RWPE2 (cell line): ENCODE results near the gene NUDC.

Source experiments
- ATAC-seq: fragments of 200-7000 bp; cut with Tn5 transposase; 3 replicates; pipeline ENCODE4 v1.9.1; 2021; ENCODE audit warnings: low read depth
- DNase-seq: peaks from one replicate; pipeline ENCODE4 v3.0.0-alpha.2; 2020; ENCODE audit warnings: low spot score
- H3K27ac ChIP-seq: fragments of 450-650 bp; 2 replicates; pipeline ENCODE4 v1.5.1; 2017; ENCODE audit warnings: mild to moderate bottlenecking; ENCODE audit not compliant: poor library complexity, severe bottlenecking
- H3K27me3 ChIP-seq: fragments of 250-450 bp; sonication (Bioruptor Pico); 2 replicates; pipeline ENCODE4 v1.5.1; 2021; ENCODE audit warnings: mild to moderate bottlenecking, moderate library complexity; ENCODE audit not compliant: insufficient read depth, poor library complexity, severe bottlenecking
- H3K36me3 ChIP-seq: fragments of 250-450 bp; sonication (Bioruptor Pico); 2 replicates; pipeline ENCODE4 v1.5.1; 2020; ENCODE audit warnings: low read depth, mild to moderate bottlenecking, moderate library complexity
- H3K4me1 ChIP-seq: fragments of 250-450 bp; sonication (Bioruptor Pico); 2 replicates; pipeline ENCODE4 v1.5.1; 2021; ENCODE audit warnings: mild to moderate bottlenecking, moderate library complexity; ENCODE audit not compliant: insufficient read depth, poor library complexity, severe bottlenecking
- H3K4me3 ChIP-seq: fragments of 250-450 bp; sonication (Bioruptor Pico); 2 replicates; pipeline ENCODE4 v1.5.1; 2021; ENCODE audit warnings: mild to moderate bottlenecking, moderate library complexity; ENCODE audit not compliant: severe bottlenecking
- H3K9me3 ChIP-seq: fragments of 250-450 bp; sonication (Bioruptor Pico); 2 replicates; pipeline ENCODE4 v1.5.1; 2021; ENCODE audit warnings: mild to moderate bottlenecking, moderate library complexity; ENCODE audit not compliant: severe bottlenecking
- CTCF ChIP-seq: fragments of 450-650 bp; IDR thresholded peaks from one replicate; pipeline ENCODE4 v1.5.1; 2017; ENCODE audit warnings: mild to moderate bottlenecking, moderate library complexity; ENCODE audit not compliant: poor library complexity, severe bottlenecking

Gene NUDC

GRCh38 chr1:26911399-26912146 lies 10.0 kb upstream of the NUDC start:
- Histone ChIP-seq H3K27me3 (no peaks in the 10 kb centered on the region), H3K9me3 (no peaks in the 10 kb centered on the region), H3K36me3 (no peaks in the 10 kb centered on the region), H3K4me3 (no peak overlapping the region), H3K27ac (no peak overlapping the region), H3K4me1 (peaks cover 2% of the 10 kb centered on the region)
- DNase-seq (no peak), ATAC-seq (no peak)
- TF ChIP-seq CTCF = no peak

GRCh38 chr1:26912147-26912490 lies 9.4 kb upstream of the NUDC start:
- no peaks in the 10 kb centered on the region for H3K27me3 ChIP-seq
- H3K4me1 ChIP-seq = peaks cover 2% of the 10 kb centered on the region
- H3K27ac ChIP-seq = no peak overlapping the region
- H3K9me3 ChIP-seq = no peaks in the 10 kb centered on the region
- no peaks in the 10 kb centered on the region for H3K36me3 ChIP-seq
- DNase-seq (no peak), ATAC-seq (no peak)
- no peak overlapping the region for H3K4me3 ChIP-seq
- no peak for TF ChIP-seq CTCF

- no peak for DNase-seq
- no peaks in the 10 kb centered on the region for H3K36me3 ChIP-seq
- no peak overlapping the region for H3K4me3 ChIP-seq
- no peak for TF ChIP-seq CTCF
- H3K9me3 ChIP-seq = no peaks in the 10 kb centered on the region
- H3K27ac ChIP-seq = no peak overlapping the region
- no peak for ATAC-seq
- no peaks in the 10 kb centered on the region for H3K27me3 ChIP-seq
- H3K4me1 ChIP-seq = no peaks in the 10 kb centered on the region
Measured at GRCh38 chr1:26913389-26913753, 8.2 kb upstream of the NUDC start.

- TF ChIP-seq CTCF = no peak
- Histone ChIP-seq H3K4me1 (no peaks in the 10 kb centered on the region), H3K4me3 (no peak within 1 kb of the TSS), H3K36me3 (no peaks in the 10 kb centered on the region), H3K9me3 (no peaks in the 10 kb centered on the region), H3K27ac (no peak within 1 kb of the TSS), H3K27me3 (no peaks in the 10 kb centered on the region)
- DNase-seq = no peak
- ATAC-seq = no peak
Measured at GRCh38 chr1:26913754-26914619, 7.6 kb upstream of the NUDC start, which contains the start of gene NR0B2. NR0B2 (minus strand) TSS chr1:26913975; CDS start chr1:26913940, 35 bp downstream.
